Posterior vena cava (tissue), 2 donors: ENCODE measurements around the gene SLC31A1. TPM values are rescaled to one million over a fixed set of nuclear protein-coding genes. Genes with fewer than 3 reads are reported as not detected.
"Not testable (repeated sequence)": the region's sequence is repeated elsewhere in the genome, so short reads cannot be mapped to it uniquely, and the experiment has no call there.

Experiments used
- DNase-seq: peaks from one replicate; pipeline ENCODE4 v3.0.0-alpha.2; 2020; ENCODE audit warnings: low spot score
- intact Hi-C, 2 donors: fragments of 100-400 bp; cut with DNase I; formaldehyde crosslinking; loops; one replicate each; pipeline versions ENCODE4 v1.14.1 to v1.14.2; 2022 to 2023
- total RNA-seq, 2 donors: library from RNA; stranded (reverse); fragmentation: NEBNext Ultra II Directional; extraction: Animal tissue kit (Norgen Biotek cat#: 25700); gene quantifications; one replicate each; pipeline ENCODE4 v1.2.1, GENCODE V29; 2021
- donor health status: DM: yes; HTN: yes; CAD: no.
- donor health status: DM: yes; HTN: yes; CAD: no.

Gene SLC31A1
- total RNA-seq, 2 donors from 2014 or later: 15.0 to 15.2 TPM

DNA sequence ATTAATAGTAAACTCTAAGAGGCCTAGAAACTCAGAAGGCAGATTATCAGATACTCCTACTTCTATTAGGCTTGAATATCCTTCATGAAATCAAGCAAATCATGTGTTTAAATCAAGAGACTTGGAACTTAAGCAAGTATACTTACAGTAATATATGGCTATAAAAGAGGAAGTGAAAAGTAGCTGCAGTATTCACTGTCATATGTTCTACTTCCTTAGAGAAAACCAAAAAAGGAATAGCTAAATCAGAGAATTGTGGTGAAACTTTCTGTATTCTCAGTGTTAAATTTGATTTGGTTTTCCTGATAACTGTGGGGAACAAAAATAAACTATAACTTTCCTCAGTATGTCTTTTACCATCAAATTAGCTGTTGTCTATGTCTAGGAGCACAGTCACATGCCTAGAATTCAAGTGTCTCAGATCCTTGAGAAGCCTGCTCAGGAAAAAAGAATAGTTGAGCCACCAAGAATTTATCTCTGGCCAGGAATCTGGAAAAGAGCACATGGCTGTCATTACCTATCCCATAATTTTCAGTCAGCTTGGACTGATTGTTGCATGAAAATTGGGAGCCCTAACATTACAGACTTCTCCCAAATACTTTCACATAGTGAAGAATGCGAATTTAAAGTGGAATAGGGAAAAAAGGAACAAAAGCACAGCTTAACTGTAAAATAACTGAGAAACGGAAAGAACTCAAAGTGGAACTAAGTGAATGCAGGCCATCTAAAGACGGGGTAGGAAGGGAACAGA lies 2.0 kb upstream of the SLC31A1 start:
- intact Hi-C loops: no loop called here
- no peak for DNase-seq

DNA sequence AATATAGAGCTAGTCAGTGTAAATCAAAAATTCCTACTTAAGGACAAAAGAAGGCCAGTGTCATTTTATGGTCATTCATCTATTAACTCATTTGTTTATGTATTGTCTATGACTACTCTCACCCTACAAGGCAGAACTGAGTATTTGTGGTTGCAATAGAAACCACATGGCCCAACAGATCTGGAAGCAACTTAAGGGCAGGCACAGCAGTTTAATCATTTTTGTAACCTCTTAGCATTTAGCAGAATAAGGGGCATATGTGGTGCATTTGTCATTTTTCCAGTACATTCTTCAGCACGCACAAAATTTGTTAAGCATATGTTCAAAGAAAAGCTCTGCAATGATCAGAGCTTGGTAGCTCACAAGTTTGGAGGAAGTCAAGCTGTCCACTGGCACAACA lies 1.4 kb upstream of the SLC31A1 start:
- DNase-seq: no peak
- intact Hi-C loops: no loop called here

DNA sequence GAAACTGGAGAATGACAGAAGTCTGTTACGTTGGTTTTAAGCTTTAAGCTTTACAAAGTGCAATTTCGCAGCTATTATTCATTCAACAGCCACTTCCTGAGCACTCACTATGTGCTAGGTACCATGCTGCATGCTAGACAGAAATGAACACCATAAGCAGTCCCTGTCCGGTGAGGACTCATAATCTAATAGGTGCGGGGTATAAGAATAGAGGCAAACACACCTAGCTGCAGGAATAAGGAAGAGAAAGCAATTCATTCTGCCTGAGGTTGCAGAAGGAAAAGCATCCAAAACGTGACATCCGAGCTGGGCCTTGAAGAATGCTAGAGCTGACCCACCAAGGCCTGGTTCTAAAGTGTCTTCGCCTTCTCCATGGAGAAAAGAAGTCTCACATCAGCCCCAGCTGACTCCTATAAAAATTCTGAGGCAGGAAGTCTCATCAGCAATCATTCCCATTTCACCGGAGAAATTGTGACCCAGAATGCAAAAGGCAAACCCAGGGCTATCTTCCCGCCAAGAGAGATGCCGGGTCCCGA lies 809 bp upstream of the SLC31A1 start:
- DNase-seq: no peak
- intact Hi-C loops: no loop called here

DNA sequence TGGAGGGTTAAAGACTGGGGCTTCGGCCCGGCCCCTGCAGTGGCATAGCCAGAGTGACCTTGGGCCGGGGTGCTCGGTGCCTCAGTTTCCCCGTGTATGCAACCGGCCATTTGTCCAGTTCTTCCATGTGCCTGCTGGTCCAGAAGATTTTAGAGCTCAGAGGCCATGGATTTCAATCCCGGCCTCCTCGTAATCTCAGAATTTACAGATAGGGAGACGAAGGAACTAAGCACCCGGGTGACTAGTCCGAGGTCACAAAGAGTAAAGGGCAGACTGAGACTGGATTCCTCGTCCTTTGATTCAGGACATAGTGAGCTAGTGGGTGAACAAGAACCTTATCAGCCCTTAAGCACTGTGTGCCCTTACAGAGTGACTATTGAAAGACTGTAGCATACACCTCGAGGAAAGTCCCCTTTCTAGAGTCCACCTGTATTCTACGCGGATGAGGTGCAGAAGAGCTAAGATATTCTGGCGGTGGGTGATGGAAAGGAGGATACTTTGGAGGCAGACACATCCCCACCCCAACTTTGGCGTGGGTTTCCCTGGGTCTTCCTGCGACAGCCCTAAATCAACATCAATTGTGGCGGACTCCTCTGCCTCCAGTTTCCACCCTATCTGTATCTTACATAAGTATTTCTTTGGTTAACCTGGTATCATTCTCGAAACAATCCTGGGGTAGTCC lies 597 bp downstream of the SLC31A1 start:
- intact Hi-C loops: no loop called here
- DNase-seq: no peak

DNA sequence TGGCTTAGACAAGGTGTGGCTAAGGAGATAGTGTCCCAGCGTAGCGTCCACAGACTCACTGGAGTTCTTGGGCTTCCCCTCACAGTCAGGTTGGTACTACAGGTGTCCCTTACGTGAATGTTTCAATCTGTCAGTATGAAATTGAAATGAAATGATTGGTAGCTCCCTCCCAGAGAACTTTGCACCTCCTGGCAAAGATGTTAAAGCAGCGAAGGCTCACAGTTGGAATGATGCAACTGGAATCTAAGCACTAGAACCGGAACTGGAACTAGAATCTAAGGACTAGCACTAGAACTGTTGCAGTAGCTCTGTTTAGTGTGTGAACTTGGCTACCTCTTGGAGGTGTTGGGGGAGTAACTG lies 1.1 kb downstream of the SLC31A1 start:
- intact Hi-C loops: no loop called here
- DNase-seq: no peak

DNA sequence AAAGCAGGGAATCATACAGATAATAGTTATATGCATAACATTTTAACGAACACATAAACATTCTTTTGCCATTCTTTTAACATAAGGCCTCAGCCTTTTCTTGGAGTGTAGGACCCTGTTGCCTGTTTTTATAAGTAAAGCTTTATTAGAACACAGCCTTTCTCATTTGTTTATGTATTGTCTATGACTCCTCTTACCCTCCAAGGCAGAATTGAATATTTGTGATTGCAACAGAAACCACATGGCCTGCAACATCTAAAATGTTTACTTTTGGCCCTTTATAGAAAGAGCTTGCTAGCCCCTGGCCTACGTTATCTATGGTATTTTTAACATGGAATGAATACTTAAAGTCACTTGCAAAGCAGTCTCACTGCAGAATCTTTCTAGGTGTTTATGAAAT lies 2.6 kb downstream of the SLC31A1 start:
- intact Hi-C loops: no loop called here
- no peak for DNase-seq

DNA sequence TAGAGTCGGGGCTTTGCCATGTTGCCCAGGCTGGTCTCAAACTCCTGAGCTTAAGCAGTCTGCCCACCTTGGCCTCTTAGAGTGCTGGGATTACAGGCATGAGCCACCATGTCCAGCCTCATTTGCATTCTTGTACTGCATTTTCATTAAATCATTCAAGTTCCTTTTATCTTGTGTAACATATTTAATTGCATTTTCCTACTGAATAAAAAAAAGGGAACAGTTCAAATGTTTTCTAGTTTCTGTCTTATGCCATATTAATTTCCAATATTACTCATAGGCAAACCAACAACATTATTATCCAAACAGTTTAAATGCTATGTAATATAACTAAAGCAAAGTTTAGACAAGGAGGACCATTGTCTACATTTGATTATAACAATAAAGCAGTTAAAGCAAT lies 6.1 kb downstream of the SLC31A1 start:
- DNase-seq: no peak
- intact Hi-C loops: no loop called here

DNA sequence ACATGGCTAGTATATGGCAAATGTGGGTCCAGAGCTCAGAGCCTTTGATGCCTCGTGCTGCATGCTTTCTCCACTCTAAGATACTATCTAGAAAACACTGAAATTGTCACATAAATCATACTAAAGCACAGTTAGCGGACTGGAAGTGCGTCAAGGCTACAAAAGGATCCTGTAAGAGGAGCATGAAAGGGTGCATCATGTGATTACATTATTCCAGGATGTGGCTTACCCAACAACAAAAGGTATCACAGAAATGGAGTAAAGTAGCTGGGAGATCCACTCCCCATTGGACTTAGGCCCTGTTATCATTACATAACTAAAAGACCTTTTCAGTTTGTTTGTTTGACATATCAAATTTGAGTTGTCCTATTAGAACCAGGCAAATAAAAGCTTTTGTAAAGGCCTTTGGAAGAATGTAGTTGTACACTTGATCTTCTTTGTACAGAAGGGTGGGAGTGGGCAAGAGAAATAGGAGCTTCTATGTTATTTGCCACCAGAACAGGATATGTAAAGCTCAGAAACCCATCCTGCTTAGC lies 6.9 kb downstream of the SLC31A1 start:
- intact Hi-C loops: no loop called here
- DNase-seq: no peak

DNA sequence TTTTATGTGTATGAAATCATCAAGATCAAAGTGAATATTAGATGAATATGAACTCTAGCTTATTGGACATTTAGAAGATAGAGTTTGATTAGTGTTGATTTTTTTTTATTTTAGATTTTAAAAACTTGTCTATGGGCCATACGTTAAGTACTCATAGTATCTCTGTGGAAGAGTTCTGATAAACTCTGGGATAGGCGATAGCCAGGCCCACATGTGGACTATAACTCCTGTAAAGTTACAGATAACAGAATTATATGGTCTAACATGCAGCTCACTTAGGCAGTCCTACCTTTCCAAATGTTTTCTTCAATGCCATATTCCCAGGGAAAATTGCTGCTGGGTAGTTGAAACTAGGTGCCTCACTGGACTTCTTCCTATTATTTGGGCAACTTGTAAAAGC lies 10.4 kb downstream of the SLC31A1 start:
- intact Hi-C loops: no loop called here
- no peak for DNase-seq

DNA sequence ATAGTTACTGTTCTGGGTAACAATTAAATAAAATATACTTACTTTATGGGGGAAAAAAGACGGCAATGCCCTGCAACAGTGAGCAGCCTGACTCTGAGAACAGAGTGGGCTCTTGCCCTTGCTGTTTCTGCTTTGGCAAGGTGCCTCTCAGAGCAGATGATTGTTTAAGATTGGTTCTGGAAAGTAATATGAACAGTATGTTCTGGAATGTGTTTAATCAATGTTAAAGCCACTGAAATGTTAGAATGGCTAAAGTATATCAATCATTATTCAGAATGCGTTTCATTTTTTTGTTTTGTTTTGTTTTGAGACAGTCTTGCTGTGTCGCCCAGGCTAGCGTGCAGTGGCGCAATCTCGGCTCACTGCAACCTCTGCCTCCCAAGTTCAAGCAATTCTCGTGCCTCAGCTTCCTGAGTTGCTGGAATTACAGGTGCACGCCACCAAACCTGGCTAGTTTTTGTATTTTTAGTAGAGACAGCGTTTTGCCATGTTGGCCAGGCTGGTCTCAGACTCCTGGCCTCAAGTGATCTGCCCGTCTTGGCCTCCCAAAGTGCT lies 14.4 kb downstream of the SLC31A1 start:
- intact Hi-C loops, DNase-seq: not testable (repeated sequence)

DNA sequence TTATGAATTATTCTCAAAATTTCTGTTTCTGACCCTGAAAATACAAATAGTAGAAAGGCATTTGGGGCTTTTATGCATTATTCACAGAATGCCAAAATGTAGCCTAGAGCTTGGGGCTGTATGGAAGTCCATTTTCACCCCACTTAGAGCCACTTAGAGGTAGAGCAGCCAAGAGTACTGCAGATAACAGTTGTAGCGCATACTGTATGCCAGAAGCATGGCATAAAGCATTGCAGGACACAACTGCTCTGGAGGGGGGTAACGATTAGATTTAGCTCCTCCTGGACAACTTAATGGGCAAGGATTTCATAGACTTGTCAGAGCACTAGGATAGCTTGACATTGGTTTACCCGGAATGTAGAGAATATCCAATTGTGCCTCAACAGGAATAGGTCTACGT lies 15.7 kb downstream of the SLC31A1 start:
- DNase-seq: no peak
- intact Hi-C loops: no loop called here

DNA sequence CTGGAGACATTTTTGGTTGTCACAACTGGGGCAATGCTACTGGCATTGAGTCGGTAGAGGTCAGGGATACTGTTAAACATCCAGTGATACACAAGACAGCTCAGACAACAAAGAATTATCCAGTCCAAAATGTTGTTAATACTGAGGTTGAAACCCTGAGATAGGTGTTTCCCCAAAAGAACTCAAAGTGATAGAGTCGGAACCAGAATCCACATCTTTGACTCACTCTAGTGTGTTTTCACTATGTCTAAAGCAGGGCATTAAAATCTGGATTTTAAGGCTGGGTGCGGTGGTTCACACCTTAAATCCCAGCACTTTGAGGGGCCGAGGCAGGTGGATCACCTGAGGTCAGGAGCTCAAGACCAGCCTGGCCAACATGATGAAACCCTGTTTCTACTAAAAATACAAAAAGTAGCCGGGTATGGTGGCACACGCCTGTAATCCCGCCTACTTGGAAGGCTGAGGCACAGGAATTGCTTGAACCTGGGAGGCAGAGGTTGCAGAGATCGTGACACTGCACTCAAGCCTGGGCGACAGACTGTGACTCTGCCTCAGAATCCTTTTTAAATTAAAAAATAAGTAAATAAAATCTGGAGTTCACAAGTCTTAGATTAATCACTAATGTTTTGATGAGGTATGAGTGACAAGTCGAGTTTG lies 17.0 kb downstream of the SLC31A1 start:
- intact Hi-C loops: no loop called here
- no peak for DNase-seq

DNA sequence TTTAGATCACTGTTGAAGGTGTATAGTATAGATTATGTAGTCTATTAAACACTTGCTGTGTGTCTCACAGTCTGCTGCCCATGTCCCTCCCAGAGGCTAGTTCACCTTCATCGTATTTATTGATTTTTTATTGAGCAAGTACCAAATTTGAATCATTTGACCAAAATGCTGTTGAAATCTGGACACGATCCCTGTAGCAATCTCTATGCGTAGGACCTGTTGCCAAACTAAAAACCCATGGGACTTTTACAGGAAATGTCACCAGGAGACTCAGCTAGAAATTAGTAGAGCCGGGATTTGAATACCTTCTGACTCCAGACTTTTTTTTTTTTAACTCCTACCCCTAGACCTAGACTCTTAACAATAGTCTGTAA lies 17.5 kb downstream of the SLC31A1 start:
- DNase-seq: no peak
- intact Hi-C loops: no loop called here

DNA sequence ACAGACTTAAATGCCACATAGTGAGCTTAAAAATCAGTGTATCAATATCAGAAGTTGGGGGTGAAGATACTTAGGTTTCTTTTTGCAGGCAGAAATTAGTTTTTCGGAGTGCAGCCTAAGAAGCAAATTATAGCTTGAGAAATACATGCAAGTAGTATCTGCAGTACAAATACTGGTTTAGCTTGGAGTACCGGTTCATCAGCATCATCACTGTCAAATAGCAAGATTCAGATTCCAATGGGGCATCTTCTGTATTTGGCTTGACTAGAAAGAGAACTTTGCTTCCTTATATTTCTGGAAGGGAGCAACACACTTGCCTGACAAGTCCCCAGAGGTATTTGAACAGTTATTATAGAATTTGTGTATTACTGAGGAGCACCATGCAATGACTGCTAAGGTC lies 19.8 kb downstream of the SLC31A1 start:
- DNase-seq: no peak

DNA sequence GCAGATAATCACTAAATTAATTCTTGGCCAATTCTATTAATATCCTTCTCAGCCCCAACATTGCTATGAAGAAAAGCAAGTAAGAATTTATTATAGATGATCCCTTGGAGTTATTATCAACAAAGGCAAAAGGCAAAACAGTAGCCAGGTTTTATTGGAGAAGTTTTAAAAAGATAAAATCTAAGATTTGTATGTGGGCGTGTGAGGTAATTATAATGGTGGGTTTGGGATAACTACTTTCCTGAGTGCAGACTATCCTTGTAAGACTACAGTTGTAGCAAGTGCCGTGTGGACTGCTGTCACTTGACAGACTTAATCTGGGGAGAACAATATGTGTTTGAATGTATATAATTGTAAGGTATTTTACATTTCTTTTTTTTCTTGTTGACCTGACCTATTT lies 23.2 kb downstream of the SLC31A1 start:
- no peak for DNase-seq
- intact Hi-C loops: no loop called here

More for the DNA sequence above, 19.8 kb downstream of the SLC31A1 start:
- intact Hi-C loops: no loop called here

DNA sequence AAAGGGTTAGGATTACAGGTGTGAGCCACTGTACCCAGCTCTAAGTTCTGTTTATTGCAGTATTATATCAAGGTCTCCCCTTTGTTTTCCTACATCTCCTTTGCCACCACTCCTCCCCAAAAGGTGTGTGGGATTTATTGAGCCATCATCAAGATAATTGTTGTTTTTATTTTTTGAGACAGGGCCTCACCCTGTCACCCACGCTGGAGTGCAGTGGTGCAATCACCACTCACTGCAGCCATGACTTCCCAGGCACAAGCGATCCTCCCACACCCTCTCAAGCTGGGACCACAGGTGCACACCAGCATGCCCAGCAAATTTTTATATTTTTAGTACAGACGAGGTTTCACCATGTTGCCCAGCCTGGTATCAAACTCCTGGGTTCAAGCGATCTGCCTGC lies 24.6 kb downstream of the SLC31A1 start:
- intact Hi-C loops: no loop called here
- DNase-seq: no peak

DNA sequence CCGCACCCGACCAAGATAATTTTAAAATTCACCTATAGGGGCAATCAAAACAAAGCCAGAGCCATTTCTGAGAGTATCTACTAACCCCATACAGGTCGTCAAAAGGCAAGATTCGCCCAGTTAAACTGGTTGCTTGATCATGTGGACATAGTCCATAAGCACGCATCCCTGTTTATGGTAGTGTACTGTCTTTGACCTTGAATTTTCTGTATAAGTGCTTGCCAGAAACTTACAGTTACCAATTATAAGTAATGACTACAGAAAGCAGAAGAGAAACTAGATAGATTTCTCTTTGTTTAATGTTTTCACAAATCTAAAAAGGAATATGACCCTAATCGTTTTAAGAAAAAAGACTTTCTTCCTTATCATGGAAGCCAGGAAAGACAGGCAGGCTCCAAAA lies 25.6 kb downstream of the SLC31A1 start:
- intact Hi-C loops: no loop called here
- DNase-seq: no peak

DNA sequence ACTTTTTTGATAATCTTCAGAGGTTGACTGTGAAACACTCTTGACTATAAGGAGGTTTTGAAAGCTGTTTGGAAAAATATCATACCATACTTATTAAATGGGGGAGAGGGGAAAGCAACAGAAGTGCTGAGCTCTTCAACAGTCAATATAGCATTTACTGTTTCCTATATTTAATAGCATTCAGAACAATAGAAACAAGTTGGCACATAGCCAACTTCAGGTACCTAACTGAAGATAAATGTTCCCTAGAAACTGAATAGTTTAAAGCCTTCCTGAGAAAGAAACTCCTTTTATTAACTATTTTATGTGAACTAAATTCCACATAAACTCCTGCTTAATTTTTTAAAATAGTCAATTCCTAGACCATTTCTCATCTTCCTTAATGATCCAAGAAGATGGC lies 26.3 kb downstream of the SLC31A1 start:
- DNase-seq: no peak
- intact Hi-C loops: no loop called here

DNA sequence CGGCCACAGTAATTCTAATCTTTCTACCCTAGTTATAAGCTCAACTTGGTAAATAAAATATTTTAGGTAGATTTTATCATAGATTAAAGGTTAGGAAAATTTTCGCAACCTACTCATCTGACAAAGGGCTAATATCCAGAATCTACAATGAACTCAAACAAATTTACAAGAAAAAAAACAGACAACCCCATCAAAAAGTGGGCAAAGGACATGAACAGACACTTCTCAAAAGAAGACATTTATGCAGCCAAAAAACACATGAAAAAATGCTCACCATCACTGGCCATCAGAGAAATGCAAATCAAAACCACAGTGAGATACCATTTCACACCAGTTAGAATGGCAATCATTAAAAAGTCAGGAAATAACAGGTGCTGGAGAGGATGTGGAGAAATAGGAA lies 28.3 kb downstream of the SLC31A1 start:
- intact Hi-C loops: loop anchor here in 1 of 2 donors (2.0 to 5.0 kb wide), 2 partner anchors 69 to 923 kb away; no protein-coding TSS in a partner anchor
- not testable (repeated sequence) for DNase-seq

DNA sequence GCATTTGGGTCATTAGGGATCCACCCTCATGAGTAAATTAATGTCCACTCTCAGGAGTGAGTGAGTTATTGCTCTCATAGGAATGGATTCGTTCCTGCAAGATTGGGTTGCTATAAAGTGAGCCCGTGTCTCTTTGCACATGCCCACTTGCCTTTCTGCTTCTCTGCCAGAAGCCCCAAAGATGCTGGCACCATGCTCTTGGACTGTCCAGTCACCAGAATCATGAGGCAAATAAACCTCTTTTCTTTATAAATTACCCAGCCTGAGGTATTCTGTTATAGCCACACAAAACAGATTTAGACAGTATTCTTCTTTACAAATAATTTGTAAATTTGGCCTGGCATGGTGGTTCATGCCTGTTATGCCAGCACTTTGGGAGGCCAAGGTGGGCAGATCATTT lies 29.5 kb downstream of the SLC31A1 start:
- no peak for DNase-seq
- intact Hi-C loops: loop anchor here in 1 of 2 donors (2.0 to 5.0 kb wide), 2 partner anchors 68 to 921 kb away; no protein-coding TSS in a partner anchor
